Measurements from ENCODE around the gene GJA1.

Gene GJA1

GRCh38 chr6:121482004-121482693 is 46.7 kb downstream of the GJA1 start:
- Histone ChIP-seq H3K4me2 (ENCODE audit: low read depth, low read length, poor library complexity, severe bottlenecking) (no peak overlapping the region), H3K27me3 (ENCODE audit: insufficient read depth, low read length, poor library complexity, severe bottlenecking) (no peaks in the 10 kb centered on the region), H4K20me1 (ENCODE audit: insufficient read depth, low read length, poor library complexity, severe bottlenecking) (no peaks in the 10 kb centered on the region), H3K36me3 (ENCODE audit: insufficient read depth, low read length) (no peaks in the 10 kb centered on the region), H3K4me3 (ENCODE audit: low read length, poor library complexity, severe bottlenecking) (no peak overlapping the region), H2AFZ (ENCODE audit: low read length) (no peak overlapping the region), H3K9ac (ENCODE audit: low read depth, low read length, poor library complexity, severe bottlenecking) (no peak overlapping the region), H3F3A (ENCODE audit: low read depth) (no peaks in the 10 kb centered on the region), H3K9me2 (replicated peaks; ENCODE audit: low read depth, low read length) (no peaks in the 10 kb centered on the region), H3K79me2 (ENCODE audit: insufficient read depth, low read length) (no peaks in the 10 kb centered on the region), H3K9me3 (ENCODE audit: insufficient read depth, low read depth, low read length) (no peaks in the 10 kb centered on the region), H3K4me1 (ENCODE audit: insufficient read depth, low read length, poor library complexity, severe bottlenecking) (no peaks in the 10 kb centered on the region)
- TF ChIP-seq EZH2phosphoT487 (IDR thresholded peaks at IDR 0.05; ENCODE audit: borderline replicate concordance): no peak
- TF ChIP-seq CTCF (conservative IDR thresholded peaks at IDR 0.05; ENCODE audit: low read length): no peak

- no peak for TF ChIP-seq CTCF (conservative IDR thresholded peaks at IDR 0.05; ENCODE audit: low read length)
- no peak for TF ChIP-seq EZH2phosphoT487 (IDR thresholded peaks at IDR 0.05; ENCODE audit: borderline replicate concordance)
- H3K4me2 ChIP-seq (ENCODE audit: low read depth, low read length, poor library complexity, severe bottlenecking): no peak overlapping the region
- no peaks in the 10 kb centered on the region for H3K9me2 ChIP-seq (replicated peaks; ENCODE audit: low read depth, low read length)
- no peaks in the 10 kb centered on the region for H3K79me2 ChIP-seq (ENCODE audit: insufficient read depth, low read length)
- H4K20me1 ChIP-seq (ENCODE audit: insufficient read depth, low read length, poor library complexity, severe bottlenecking): no peaks in the 10 kb centered on the region
- H3K27me3 ChIP-seq (ENCODE audit: insufficient read depth, low read length, poor library complexity, severe bottlenecking): no peaks in the 10 kb centered on the region
- no peak overlapping the region for H3K4me3 ChIP-seq (ENCODE audit: low read length, poor library complexity, severe bottlenecking)
- H3K9ac ChIP-seq (ENCODE audit: low read depth, low read length, poor library complexity, severe bottlenecking): no peak overlapping the region
- H3K9me3 ChIP-seq (ENCODE audit: insufficient read depth, low read depth, low read length): no peaks in the 10 kb centered on the region
- H3K36me3 ChIP-seq (ENCODE audit: insufficient read depth, low read length): no peaks in the 10 kb centered on the region
- no peak overlapping the region for H2AFZ ChIP-seq (ENCODE audit: low read length)
- no peaks in the 10 kb centered on the region for H3K4me1 ChIP-seq (ENCODE audit: insufficient read depth, low read length, poor library complexity, severe bottlenecking)
- no peaks in the 10 kb centered on the region for H3F3A ChIP-seq (ENCODE audit: low read depth)
These were observed 47.3 kb downstream of the GJA1 start for GRCh38 chr6:121482751-121483150.

- Histone ChIP-seq H2AFZ (ENCODE audit: low read length) (no peak overlapping the region), H3K9me2 (replicated peaks; ENCODE audit: low read depth, low read length) (no peaks in the 10 kb centered on the region), H3K79me2 (ENCODE audit: insufficient read depth, low read length) (no peaks in the 10 kb centered on the region), H3F3A (ENCODE audit: low read depth) (no peaks in the 10 kb centered on the region), H3K4me3 (ENCODE audit: low read length, poor library complexity, severe bottlenecking) (no peak overlapping the region), H3K9me3 (ENCODE audit: insufficient read depth, low read depth, low read length) (no peaks in the 10 kb centered on the region), H3K4me1 (ENCODE audit: insufficient read depth, low read length, poor library complexity, severe bottlenecking) (no peaks in the 10 kb centered on the region), H4K20me1 (ENCODE audit: insufficient read depth, low read length, poor library complexity, severe bottlenecking) (no peaks in the 10 kb centered on the region), H3K36me3 (ENCODE audit: insufficient read depth, low read length) (no peaks in the 10 kb centered on the region), H3K4me2 (ENCODE audit: low read depth, low read length, poor library complexity, severe bottlenecking) (no peak overlapping the region), H3K9ac (ENCODE audit: low read depth, low read length, poor library complexity, severe bottlenecking) (no peak overlapping the region), H3K27me3 (ENCODE audit: insufficient read depth, low read length, poor library complexity, severe bottlenecking) (no peaks in the 10 kb centered on the region)
- TF ChIP-seq CTCF (conservative IDR thresholded peaks at IDR 0.05; ENCODE audit: low read length): no peak
- TF ChIP-seq EZH2phosphoT487 (IDR thresholded peaks at IDR 0.05; ENCODE audit: borderline replicate concordance): no peak
These were observed 49.9 kb downstream of the GJA1 start for GRCh38 chr6:121485359-121485811.
